Activated CD4-positive, alpha-beta memory T cell treated with anti-CD3 and anti-CD28 coated beads, Interleukin-2, amount 10 ng/mL, durations not matched to agents 7 days and 5 days (primary cell): Measurements from ENCODE around the gene ROR1. TPM values are rescaled to one million over a fixed set of nuclear protein-coding genes. Genes with fewer than 3 reads are reported as not detected.

Experiments
- CTCF ChIA-PET: fragments of 350-600 bp; sonication (Branson Sonifier 250); formaldehyde crosslinking; loops from one replicate; lab custom pipeline; 2021; ENCODE audit warnings: antibody characterized with exemption, inconsistent platforms; lab: Charles Lee
- POLR2A ChIA-PET: fragments of 350-600 bp; sonication (Branson Sonifier 250); formaldehyde crosslinking; loops from one replicate; lab custom pipeline; 2021; ENCODE audit warnings: antibody characterized with exemption; lab: Charles Lee
- DNase-seq: peaks from one replicate; pipeline ENCODE4 v3.0.0-alpha.2; 2020
- H3K27ac Mint-ChIP-seq: one replicate; pipeline ENCODE4 v1.8.0; 2021; ENCODE audit warnings: mild to moderate bottlenecking, mixed read lengths
- H3K27me3 Mint-ChIP-seq: one replicate; pipeline ENCODE4 v1.8.0; 2021; ENCODE audit warnings: mixed read lengths
- H3K36me3 Mint-ChIP-seq: one replicate; pipeline ENCODE4 v1.8.0; 2021; ENCODE audit warnings: low read depth, mixed read lengths
- H3K4me1 Mint-ChIP-seq: one replicate; pipeline ENCODE4 v1.8.0; 2021; ENCODE audit warnings: mixed read lengths
- H3K4me3 Mint-ChIP-seq: one replicate; pipeline ENCODE4 v1.8.0; 2021; ENCODE audit warnings: mild to moderate bottlenecking, mixed read lengths
- H3K9me3 Mint-ChIP-seq: one replicate; pipeline ENCODE4 v1.8.0; 2021; ENCODE audit warnings: mixed read lengths
- total RNA-seq, 2 experiments: library from RNA; stranded (reverse); gene quantifications; one replicate each; pipeline ENCODE4 v1.2.3, GENCODE V29; 2021

The ROR1 gene
- total RNA-seq, 2 experiments from 2014 or later = 0.10 TPM; not detected in 1

DNA sequence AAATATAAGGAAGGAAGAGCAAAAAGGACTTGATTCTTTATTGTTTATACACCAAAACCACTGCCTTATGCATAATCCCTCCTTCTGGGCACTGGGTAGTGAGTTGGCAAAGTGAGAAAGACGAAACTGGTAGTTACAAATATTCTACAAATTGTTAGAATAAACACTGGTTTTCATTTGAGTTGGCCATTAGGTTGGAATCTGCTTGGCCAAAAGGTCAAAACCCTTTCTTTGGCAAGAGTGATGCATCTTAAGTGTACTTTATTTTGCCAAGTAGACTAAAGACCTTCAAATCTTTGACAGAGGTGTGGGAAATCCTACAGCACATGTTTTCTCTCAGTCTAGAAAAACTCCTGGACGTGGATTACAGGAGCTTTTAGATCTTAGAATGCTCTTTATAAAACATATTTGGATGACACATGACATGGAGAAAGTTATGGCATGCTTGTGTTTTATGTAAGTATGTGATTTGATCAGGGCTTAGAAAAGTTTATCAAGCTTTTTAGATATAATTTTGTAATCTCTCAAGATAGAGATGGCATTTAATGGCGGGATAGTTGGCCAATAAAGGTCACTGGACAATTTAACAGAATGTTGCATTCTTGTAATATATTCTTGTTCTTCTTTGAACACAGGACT, 120.9 kb downstream of the ROR1 start:
- H3K36me3 Mint-ChIP-seq = no peaks in the 10 kb centered on the region
- no peaks in the 10 kb centered on the region for H3K4me1 Mint-ChIP-seq
- POLR2A ChIA-PET = no interaction called here
- no peaks in the 10 kb centered on the region for H3K9me3 Mint-ChIP-seq
- no peak for DNase-seq
- H3K27me3 Mint-ChIP-seq = peaks cover 21% of the 10 kb centered on the region
- H3K27ac Mint-ChIP-seq = no peak overlapping the region
- no peak overlapping the region for H3K4me3 Mint-ChIP-seq
- CTCF ChIA-PET = no interaction called here

DNA sequence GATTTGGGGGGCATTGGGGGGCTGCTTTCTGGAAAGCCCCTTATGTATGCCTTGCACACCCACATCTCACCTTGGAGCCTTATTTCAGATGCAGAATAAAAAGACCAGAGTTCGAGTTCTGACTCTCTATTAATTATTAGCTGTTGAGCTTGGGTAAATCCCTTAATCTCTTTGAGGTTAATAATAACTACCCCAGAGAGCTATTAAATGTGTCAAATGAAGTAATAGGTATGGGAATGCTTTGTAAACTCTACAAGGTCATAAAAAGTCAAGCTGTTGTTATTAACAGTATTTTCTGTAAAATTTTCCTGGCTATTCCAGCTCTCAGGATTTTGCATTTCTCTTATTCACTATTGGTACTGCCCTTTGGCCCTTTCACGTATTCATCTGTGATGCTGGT, 122.9 kb downstream of the ROR1 start:
- H3K36me3 Mint-ChIP-seq = no peaks in the 10 kb centered on the region
- ChIA-PET POLR2A (no interaction called here), CTCF (interaction anchor here (1.0 kb wide), 1 partner anchor 58 kb away, joined by 3 read pairs; no protein-coding TSS in a partner anchor)
- no peak overlapping the region for H3K27ac Mint-ChIP-seq
- no peaks in the 10 kb centered on the region for H3K4me1 Mint-ChIP-seq
- DNase-seq = no peak
- no peaks in the 10 kb centered on the region for H3K9me3 Mint-ChIP-seq
- H3K27me3 Mint-ChIP-seq = peaks cover 21% of the 10 kb centered on the region
- H3K4me3 Mint-ChIP-seq = no peak overlapping the region

DNA sequence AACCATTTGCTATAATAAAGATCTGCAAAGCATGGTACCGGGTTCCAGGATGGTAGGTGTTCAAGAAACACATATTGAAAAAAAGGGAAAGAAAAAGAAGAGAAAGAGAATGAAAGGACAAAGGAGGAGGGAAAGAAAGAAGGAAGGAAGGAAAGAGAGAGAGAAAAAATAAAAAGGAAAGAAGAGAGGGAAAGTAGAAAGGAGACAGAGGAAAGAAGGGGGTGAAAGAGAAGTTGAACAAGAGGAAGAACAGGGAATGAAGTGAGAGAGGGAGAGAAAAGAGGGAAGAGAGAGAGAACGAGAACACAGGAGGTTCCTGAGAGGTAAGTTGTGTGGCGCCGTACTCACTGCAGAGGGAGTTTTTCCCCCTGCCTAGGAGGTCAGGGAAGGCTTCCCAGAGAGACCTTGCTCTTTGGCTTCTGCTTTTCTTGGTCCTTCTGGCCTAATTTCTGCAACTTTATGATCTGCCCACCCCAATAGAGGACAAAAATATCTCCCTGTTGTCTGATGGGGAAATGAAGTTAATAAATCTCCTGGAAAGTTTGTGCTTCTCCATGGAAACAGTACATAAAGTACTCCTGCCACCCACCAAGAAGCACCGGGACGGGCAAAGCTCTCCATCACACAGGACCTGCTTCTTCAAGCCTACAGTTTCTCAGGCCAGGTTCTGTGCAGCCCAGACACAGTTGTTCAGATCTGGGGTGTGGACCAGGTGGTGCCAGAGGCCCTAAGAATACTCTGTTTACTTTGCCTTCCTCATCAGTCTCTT, 124.8 kb downstream of the ROR1 start:
- ChIA-PET CTCF (no interaction called here), POLR2A (no interaction called here)
- no peaks in the 10 kb centered on the region for H3K9me3 Mint-ChIP-seq

DNA sequence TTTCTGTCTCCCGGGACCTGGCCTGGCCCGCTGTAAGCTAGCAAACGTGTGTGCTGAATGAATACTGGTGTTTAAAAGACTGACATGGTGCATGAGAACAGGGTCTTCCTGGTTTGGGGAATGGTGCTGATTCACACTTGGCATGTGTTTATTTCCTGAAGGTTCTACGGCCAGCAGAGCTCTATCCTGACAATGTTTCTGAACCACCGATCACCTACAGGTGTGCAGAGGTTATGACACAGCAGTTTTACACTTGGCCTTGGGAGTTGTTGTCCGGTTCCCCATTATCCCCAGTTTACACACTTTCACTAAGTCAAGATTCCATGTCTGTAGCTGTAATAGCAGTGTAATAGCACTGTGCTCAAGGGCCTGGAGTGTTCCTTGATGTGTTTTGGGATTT, 127.3 kb downstream of the ROR1 start:
- Mint-ChIP-seq H3K9me3 (no peaks in the 10 kb centered on the region), H3K27ac (no peak overlapping the region), H3K36me3 (no peaks in the 10 kb centered on the region), H3K4me1 (no peaks in the 10 kb centered on the region), H3K4me3 (no peak overlapping the region), H3K27me3 (peaks cover 21% of the 10 kb centered on the region)
- ChIA-PET CTCF (no interaction called here), POLR2A (no interaction called here)
- DNase-seq = no peak

More for the DNA sequence above, 124.8 kb downstream of the ROR1 start:
- Mint-ChIP-seq H3K36me3 (no peaks in the 10 kb centered on the region), H3K27ac (no peak overlapping the region), H3K4me1 (no peaks in the 10 kb centered on the region), H3K27me3 (peaks cover 21% of the 10 kb centered on the region), H3K4me3 (no peak overlapping the region)
- DNase-seq = no peak

DNA sequence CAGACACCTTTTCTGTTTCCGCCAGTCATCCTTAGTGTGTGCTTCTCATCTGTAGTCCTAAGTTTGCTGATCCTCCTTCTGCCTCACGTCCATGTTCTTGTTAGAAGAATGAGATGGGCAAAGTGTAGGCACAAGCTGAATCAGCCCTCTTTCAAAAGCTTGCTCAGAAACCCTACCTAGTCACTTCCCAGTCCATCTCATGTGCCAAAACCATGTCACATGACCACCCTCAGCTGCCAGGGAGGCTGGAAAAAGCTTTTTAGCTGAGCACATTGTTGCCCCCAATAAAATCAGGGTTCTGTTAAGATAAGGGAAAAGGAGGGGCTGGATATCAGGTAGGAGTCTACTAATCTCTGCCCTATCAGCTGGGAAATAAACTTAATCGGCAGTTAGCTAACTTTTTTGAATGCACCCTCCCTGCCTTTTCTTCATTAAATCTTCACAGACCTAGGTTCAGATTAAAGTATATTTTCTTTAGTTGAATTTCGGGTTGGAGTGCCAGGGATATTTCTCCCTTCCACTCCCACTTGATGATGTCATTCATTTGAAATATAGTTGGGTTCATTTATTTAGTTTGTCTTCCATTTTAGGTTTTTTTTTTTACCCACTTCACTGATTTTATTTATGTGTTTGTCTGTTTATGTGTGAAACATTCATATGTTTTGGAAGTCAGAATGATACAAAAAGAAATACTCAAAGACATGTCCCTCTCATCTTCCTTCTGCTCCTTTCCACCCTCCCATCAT, 129.2 kb downstream of the ROR1 start:
- POLR2A ChIA-PET = no interaction called here
- Mint-ChIP-seq H3K9me3 (no peaks in the 10 kb centered on the region), H3K27ac (no peak overlapping the region)

DNA sequence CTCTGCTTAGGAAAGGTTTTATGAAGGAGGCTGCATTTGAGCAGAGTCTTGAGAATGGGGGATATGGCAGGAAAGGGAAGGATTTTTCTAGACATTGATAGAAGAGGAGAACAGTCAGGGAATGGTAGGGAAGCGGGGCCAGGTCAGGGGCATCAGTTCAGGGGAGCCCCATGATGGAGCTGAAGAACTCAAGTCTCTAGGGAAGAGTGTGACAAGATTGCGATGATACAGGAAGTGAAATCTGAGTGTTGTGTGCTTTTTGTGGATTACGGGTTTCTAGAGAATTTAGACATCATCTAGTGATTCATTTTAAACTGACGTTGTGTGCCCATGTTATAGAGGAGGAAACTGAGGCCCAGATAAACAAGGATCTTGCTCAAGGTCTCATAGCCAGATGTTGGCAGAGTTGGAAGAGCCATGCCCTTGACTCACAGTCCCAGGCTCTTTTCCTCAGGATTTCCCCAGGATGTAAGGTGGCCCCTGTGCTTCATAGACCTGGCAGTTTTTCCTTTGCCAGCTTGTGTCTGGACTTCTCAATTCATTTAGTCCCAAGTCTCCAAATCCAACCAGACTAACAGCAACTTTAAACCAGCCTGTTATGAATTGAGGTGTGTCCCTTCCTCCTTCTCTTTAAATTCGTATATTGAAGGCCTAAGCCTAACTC, 130.3 kb downstream of the ROR1 start:
- Mint-ChIP-seq H3K9me3 (no peaks in the 10 kb centered on the region), H3K27me3 (peaks cover 8% of the 10 kb centered on the region), H3K36me3 (no peaks in the 10 kb centered on the region), H3K4me3 (no peak overlapping the region), H3K27ac (no peak overlapping the region), H3K4me1 (no peaks in the 10 kb centered on the region)
- ChIA-PET CTCF (interaction anchor here (1.3 kb wide), 1 partner anchor 212 kb away, joined by 4 read pairs; no protein-coding TSS in a partner anchor), POLR2A (no interaction called here)
- DNase-seq = no peak

More for the DNA sequence above, 129.2 kb downstream of the ROR1 start:
- H3K27me3 Mint-ChIP-seq = peaks cover 14% of the 10 kb centered on the region
- no peaks in the 10 kb centered on the region for H3K36me3 Mint-ChIP-seq
- no peak overlapping the region for H3K4me3 Mint-ChIP-seq
- DNase-seq = no peak
- CTCF ChIA-PET = interaction anchor here (1.3 kb wide), 1 partner anchor 211 kb away, joined by 4 read pairs; no protein-coding TSS in a partner anchor
- H3K4me1 Mint-ChIP-seq = no peaks in the 10 kb centered on the region

DNA sequence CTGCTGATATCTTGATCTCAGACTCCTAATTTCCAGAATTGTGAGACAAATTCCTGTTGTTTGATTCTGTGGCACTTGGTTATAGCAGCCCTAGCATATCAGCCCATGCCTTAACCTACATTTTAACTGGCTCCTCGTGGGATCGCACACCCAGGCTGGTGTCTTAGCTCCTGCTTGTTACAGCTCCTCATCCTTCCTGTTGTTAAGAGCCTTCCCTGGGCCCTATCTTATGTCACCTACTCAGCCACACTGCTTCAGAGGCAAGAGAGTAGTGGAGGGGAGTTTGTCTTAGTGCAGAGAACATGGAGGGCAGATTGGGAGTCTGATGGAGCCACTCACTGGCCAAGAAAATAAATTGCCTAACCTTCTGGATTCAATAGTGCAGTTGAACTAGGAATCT, 131.0 kb downstream of the ROR1 start:
- no peak overlapping the region for H3K27ac Mint-ChIP-seq
- H3K27me3 Mint-ChIP-seq = peaks cover 4% of the 10 kb centered on the region
- H3K4me3 Mint-ChIP-seq = no peak overlapping the region
- H3K36me3 Mint-ChIP-seq = no peaks in the 10 kb centered on the region
- ChIA-PET POLR2A (no interaction called here), CTCF (no interaction called here)
- H3K9me3 Mint-ChIP-seq = no peaks in the 10 kb centered on the region
- H3K4me1 Mint-ChIP-seq = no peaks in the 10 kb centered on the region
- DNase-seq = no peak

DNA sequence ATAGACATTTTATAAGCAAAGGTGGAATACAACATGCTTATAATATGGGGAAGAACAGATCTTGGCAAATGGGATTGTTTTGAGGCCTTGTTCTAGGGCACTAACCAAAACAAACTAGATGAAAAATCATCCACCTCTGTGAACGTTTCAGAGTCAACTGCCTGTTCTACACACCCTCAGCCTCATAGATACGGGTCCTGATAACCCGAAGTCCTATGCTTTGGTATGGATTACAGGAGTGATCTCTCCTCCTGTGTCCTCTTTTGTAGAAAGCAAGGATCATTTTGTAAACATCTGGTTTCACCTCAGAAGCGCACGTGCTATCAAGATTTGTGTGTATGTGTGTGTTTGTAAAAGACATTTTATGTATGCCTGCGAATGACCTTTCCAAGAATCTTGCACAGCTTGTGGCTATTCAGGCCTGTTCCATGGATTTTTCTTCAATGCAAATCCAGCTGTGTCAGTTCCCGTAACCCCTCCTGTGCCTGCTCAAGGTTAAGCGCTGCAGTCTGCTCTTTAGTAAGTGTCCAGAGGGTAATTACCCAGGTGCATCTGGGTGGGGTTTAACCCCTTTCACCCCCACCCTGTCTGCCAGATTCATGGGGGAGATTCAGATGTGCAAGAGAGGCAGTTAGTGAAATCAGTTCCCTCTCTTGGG, 132.4 kb downstream of the ROR1 start:
- no peaks in the 10 kb centered on the region for H3K36me3 Mint-ChIP-seq
- H3K4me3 Mint-ChIP-seq = no peak overlapping the region
- H3K27ac Mint-ChIP-seq = no peak overlapping the region
- no peaks in the 10 kb centered on the region for H3K4me1 Mint-ChIP-seq
- peaks cover 7% of the 10 kb centered on the region for H3K27me3 Mint-ChIP-seq
- ChIA-PET POLR2A (no interaction called here), CTCF (interaction anchor here (1.1 kb wide), 1 partner anchor 8 kb away, joined by 3 read pairs; no protein-coding TSS in a partner anchor)
- no peak for DNase-seq
- no peaks in the 10 kb centered on the region for H3K9me3 Mint-ChIP-seq

DNA sequence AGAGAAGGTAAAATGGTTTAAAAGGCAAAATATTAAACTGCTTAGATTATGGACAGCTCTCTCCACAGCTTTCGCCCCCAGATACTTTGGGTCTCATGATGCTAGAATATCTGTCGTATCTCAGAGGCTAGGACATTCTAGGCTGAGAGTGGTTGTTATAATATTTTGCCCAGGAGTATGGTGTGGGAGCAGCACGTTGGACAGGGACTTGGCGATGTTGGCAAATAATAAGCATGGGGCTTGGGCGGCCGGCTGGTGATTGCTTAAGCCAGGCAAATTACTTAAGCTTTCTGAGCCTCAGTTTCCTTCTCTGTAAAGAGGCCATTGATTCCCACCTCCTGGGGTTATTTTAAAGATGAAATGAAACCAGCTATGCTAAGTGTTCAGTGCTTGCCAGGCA, 133.2 kb downstream of the ROR1 start:
- Mint-ChIP-seq H3K4me3 (no peak overlapping the region), H3K36me3 (no peaks in the 10 kb centered on the region), H3K27ac (no peak overlapping the region), H3K27me3 (peaks cover 7% of the 10 kb centered on the region), H3K4me1 (no peaks in the 10 kb centered on the region), H3K9me3 (no peaks in the 10 kb centered on the region)
- ChIA-PET CTCF (no interaction called here), POLR2A (no interaction called here)
- DNase-seq = no peak

DNA sequence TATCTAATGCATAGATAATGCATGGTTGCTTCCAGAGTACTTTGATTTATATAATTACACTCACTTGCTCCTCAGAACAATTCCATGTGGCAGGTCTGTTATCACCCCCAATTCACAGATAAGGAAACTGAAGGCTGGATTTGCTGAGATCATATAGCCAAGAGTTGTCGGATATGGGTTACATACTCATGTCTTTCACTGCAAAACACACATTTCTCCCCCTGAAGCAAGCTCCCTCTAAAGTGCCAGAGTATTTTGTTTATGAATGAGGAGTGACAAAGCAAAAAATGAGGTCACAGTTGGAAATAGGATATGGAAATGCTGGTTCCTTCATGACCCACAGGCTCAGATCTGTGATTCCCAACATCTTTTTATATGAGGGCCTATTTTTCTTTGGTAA, 134.2 kb downstream of the ROR1 start:
- no peak overlapping the region for H3K4me3 Mint-ChIP-seq
- POLR2A ChIA-PET = no interaction called here
- H3K4me1 Mint-ChIP-seq = no peaks in the 10 kb centered on the region
- H3K27me3 Mint-ChIP-seq = peaks cover 13% of the 10 kb centered on the region
- no peak overlapping the region for H3K27ac Mint-ChIP-seq
- no peak for DNase-seq
- CTCF ChIA-PET = no interaction called here
- no peaks in the 10 kb centered on the region for H3K9me3 Mint-ChIP-seq
- no peaks in the 10 kb centered on the region for H3K36me3 Mint-ChIP-seq

DNA sequence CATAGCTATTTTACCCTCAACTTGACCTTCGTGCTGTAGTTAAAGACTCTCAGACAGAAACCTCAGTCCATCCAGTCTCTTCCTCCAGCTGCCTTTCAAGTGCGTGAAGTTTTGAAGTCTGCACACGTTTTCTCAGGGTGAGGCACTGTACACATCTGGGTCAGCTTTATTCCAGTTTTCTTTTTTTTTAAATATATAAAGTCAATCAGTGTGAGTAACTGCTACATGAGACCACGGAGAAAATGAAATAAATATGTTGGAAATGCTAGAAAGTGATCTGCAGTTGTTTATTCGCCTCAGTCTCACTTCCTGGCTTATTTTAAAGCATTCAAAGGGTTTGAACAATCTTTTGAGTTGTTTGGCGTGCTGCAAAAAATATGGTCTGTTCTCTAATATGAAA, 135.7 kb downstream of the ROR1 start:
- no peak for DNase-seq
- Mint-ChIP-seq H3K27ac (no peak overlapping the region), H3K27me3 (peaks cover 12% of the 10 kb centered on the region), H3K4me3 (no peak overlapping the region), H3K4me1 (no peaks in the 10 kb centered on the region), H3K9me3 (no peaks in the 10 kb centered on the region), H3K36me3 (no peaks in the 10 kb centered on the region)
- ChIA-PET POLR2A (no interaction called here), CTCF (no interaction called here)

DNA sequence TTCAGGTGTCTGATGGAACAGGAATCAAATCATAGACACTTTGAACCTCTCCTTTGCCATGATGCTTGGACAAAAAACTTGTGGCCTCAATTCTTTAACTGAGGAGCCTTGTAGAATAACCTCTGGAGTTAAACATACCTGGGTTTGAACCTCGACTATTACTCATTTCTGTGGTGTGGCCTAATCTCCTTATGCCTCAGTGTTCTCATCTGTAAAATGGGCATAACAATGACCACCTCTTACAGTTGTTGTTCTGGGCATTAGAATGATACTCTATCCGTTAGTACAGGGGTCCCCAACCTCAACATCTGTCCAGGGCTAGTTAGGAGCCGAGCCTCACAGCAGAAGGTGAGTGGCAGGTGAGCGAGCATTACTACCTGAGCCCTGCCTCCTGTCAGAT, 137.2 kb downstream of the ROR1 start:
- Mint-ChIP-seq H3K27ac (no peak overlapping the region), H3K27me3 (peaks cover 12% of the 10 kb centered on the region), H3K36me3 (no peaks in the 10 kb centered on the region), H3K9me3 (no peaks in the 10 kb centered on the region), H3K4me3 (no peak overlapping the region), H3K4me1 (no peaks in the 10 kb centered on the region)
- no peak for DNase-seq
- ChIA-PET POLR2A (no interaction called here), CTCF (no interaction called here)
